ENCODE results near the gene TREH. TPM values are rescaled to one million over a fixed set of nuclear protein-coding genes. Genes with fewer than 3 reads are reported as not detected.

Gene TREH
- total and polyA plus RNA-seq, 2 experiments from 2014 or later = 0.06 TPM; not detected in 1

DNA sequence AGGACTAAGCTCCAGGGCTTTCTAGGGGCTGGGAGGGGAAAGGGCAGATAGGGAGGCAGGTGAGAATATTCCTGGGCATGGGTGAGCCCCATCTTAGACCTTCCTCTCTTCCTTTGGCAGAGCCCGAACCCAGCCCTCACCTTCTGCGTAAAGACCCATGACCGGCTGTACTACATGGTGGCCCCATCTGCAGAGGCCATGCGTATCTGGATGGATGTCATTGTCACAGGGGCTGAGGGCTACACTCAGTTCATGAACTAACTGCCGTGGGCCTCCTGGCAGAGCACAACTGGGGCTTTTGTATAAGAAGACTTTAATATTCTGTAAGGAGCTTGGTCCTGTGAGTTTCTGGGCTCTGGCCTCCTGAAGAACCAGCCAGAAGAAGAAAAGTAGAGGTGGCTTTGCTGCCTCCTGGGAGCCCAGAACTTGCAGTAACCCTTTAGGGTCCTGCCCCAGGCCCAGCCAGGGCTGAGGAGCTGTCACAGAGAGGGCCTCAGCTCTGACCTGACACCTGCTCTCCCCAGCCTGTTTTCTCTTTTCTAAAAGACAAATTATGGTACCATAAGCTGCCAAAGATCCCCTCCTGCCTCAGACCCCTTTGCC is 22.8 kb downstream of the TREH start:
- Histone ChIP-seq H3K36me3 (ENCODE audit: low read depth) (peaks cover 51% of the 10 kb centered on the region), H3K9me3 (ENCODE audit: low read depth) (no peaks in the 10 kb centered on the region), H2AFZ (no peak overlapping the region), H4K20me1 (ENCODE audit: insufficient read depth) (no peaks in the 10 kb centered on the region), H3K9ac (no peak overlapping the region), H3K27me3 (replicated peaks; ENCODE audit: insufficient read depth) (no peaks in the 10 kb centered on the region), H3K27ac (no peak overlapping the region), H3F3A (ENCODE audit: insufficient read depth) (peaks cover 57% of the 10 kb centered on the region; the same call in 1 of the 2 replicates), H3K79me2 (ENCODE audit: insufficient read depth) (no peaks in the 10 kb centered on the region), H3K9me2 (ENCODE audit: insufficient read depth) (no peaks in the 10 kb centered on the region), H3K4me3 (no peak overlapping the region), H3K4me2 (ENCODE audit: unreplicated experiment) (no peak overlapping the region), H3K4me1 (ENCODE audit: insufficient read depth) (no peaks in the 10 kb centered on the region)
- no peak for DNase-seq
- TF ChIP-seq EZH2 (IDR thresholded peaks at IDR 0.05; ENCODE audit: insufficient read depth, poor library complexity, severe bottlenecking) (no peak), EZH2phosphoT487 (IDR thresholded peaks at IDR 0.05; ENCODE audit: insufficient read depth, low read depth) (no peak)
- WGBS, 2 experiments (ENCODE audit: low coverage in 1 of 2, low lambda C conversion rate in 2 of 2, missing lambda C conversion rate in 2 of 2) = 90% methylated on average over 5 of the region's 5 CpGs
- in situ Hi-C loops (cut with MboI) = no loop called here

DNA sequence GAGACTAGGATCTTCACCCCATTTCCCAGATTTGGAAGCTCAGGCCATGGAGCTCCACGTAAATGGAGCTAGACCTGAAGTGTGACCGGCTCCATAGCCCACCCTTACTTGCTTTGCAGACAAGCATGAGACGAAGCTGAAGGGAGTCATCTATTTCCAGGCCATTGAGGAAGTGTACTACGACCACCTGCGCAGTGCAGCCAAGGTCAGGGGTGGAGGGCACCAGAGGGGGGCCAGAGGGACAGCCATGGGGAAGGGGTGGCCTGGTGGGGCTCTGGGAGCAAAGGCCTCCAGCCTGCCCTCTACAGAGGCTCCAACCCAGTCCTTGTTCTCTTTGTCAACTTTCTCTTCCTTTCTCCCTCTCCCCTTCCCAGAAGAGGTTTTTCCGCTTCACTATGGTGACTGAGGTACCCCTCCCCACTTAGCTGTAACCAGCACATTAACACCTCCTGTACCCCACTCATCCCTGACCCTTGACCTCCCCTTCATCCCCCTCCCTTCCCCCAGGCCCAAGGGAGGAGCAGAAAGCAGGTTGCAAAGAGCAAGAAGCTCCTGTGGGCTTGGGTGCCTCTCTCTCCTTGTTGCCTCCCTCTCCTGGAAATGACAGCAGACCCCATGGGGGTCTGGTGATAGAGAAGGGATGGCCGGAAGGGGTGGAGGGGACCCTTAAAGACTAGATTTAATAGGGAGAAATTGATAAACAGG is 23.8 kb downstream of the TREH start:
- Histone ChIP-seq H3K4me3 (no peak overlapping the region), H3K36me3 (ENCODE audit: low read depth) (peaks cover 61% of the 10 kb centered on the region), H4K20me1 (ENCODE audit: insufficient read depth) (no peaks in the 10 kb centered on the region), H3K9me2 (ENCODE audit: insufficient read depth) (no peaks in the 10 kb centered on the region), H3K27me3 (replicated peaks; ENCODE audit: insufficient read depth) (no peaks in the 10 kb centered on the region), H3F3A (ENCODE audit: insufficient read depth) (peaks cover 59% of the 10 kb centered on the region; the same call in 1 of the 2 replicates), H2AFZ (no peak overlapping the region), H3K27ac (no peak overlapping the region), H3K9ac (no peak overlapping the region), H3K4me2 (ENCODE audit: unreplicated experiment) (no peak overlapping the region), H3K79me2 (ENCODE audit: insufficient read depth) (no peaks in the 10 kb centered on the region), H3K9me3 (ENCODE audit: low read depth) (no peaks in the 10 kb centered on the region), H3K4me1 (ENCODE audit: insufficient read depth) (no peaks in the 10 kb centered on the region)
- in situ Hi-C loops (cut with MboI) = no loop called here
- TF ChIP-seq EZH2phosphoT487 (IDR thresholded peaks at IDR 0.05; ENCODE audit: insufficient read depth, low read depth) = no peak
- no peak for TF ChIP-seq EZH2 (IDR thresholded peaks at IDR 0.05; ENCODE audit: insufficient read depth, poor library complexity, severe bottlenecking)
- DNase-seq = no peak
- WGBS, 2 experiments (ENCODE audit: low coverage in 1 of 2, low lambda C conversion rate in 2 of 2, missing lambda C conversion rate in 2 of 2) = 85 to 86% methylated on average over 7 of the region's 7 CpGs

DNA sequence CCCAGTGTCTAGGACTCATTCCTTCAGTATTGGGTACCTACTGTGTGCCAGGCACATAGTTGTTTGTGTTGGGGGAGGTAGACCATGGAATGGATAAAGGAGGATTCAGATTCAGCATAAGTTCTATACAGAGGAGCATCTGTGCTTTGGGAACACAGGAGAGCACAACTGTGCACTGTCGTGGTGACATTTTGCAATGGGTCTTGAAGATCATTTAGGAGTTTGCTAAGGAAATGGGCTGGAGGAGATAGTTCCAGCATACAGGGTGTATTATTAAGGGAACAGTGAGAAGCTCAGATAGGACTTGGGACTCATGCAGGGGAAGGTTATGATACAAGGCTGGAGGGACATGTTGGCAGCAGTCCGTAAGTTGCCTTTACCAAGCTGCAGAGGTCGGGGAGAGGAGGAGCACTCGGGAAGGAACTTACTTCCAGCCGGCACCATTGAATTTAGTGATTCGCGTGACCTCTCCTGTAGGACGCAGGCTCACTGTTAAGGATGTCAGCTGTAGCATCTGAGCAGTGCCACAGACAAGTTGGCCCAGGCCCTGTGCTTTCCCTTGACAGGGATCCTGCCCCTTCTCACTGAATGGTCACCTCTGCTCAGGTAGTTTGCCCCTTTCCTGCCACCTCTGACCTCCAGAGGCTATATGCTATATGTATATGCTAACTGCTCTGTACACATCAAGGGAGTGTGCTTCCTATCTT is 25.6 kb downstream of the TREH start:
- no peaks in the 10 kb centered on the region for H3K27me3 ChIP-seq (replicated peaks; ENCODE audit: insufficient read depth)
- H3K36me3 ChIP-seq (ENCODE audit: low read depth) = peaks cover 78% of the 10 kb centered on the region
- TF ChIP-seq EZH2phosphoT487 (IDR thresholded peaks at IDR 0.05; ENCODE audit: insufficient read depth, low read depth) (no peak), EZH2 (IDR thresholded peaks at IDR 0.05; ENCODE audit: insufficient read depth, poor library complexity, severe bottlenecking) (no peak)
- no peak overlapping the region for H3K4me3 ChIP-seq
- H4K20me1 ChIP-seq (ENCODE audit: insufficient read depth) = no peaks in the 10 kb centered on the region
- H3K9ac ChIP-seq = no peak overlapping the region
- in situ Hi-C loops (cut with MboI) = no loop called here
- H3K4me2 ChIP-seq (ENCODE audit: unreplicated experiment) = no peak overlapping the region
- no peak overlapping the region for H2AFZ ChIP-seq
- H3F3A ChIP-seq (ENCODE audit: insufficient read depth) = peaks cover 68% of the 10 kb centered on the region
- H3K9me3 ChIP-seq (ENCODE audit: low read depth) = no peaks in the 10 kb centered on the region
- H3K9me2 ChIP-seq (ENCODE audit: insufficient read depth) = no peaks in the 10 kb centered on the region
- no peak for DNase-seq
- no peaks in the 10 kb centered on the region for H3K4me1 ChIP-seq (ENCODE audit: insufficient read depth)
- 75 to 77% methylated on average over 8 of the region's 8 CpGs for WGBS, 2 experiments (ENCODE audit: low coverage in 1 of 2, low lambda C conversion rate in 2 of 2, missing lambda C conversion rate in 2 of 2)
- peaks cover 8% of the 10 kb centered on the region; the same call in 1 of the 2 replicates for H3K79me2 ChIP-seq (ENCODE audit: insufficient read depth)
- H3K27ac ChIP-seq = no peak overlapping the region

DNA sequence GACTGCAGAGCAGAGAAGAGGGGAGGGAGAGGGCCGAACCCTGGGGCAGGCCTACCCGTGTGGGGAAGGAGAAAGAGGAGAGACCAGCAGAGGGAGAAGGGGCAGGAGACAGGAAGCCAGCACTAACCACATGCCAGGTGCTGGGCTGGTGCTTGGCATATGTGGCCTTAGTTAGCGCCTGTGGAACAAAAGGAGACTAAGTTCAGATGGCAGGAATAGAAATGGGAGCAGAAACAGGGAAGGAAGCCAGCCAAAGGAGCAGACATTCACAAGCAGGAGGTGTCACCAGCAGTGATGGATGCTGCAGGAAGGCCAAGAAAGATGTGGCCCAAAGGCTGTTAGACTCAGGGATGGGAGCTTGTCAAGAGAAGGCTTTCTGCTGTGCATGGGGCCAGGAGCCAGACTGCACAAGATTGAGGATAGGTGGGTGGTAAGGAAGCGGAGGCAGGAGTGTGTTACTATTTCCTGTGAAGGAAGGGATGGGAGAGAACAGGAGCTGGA is 26.7 kb downstream of the TREH start:
- Histone ChIP-seq H2AFZ (no peak overlapping the region), H3K4me2 (ENCODE audit: unreplicated experiment) (no peak overlapping the region), H3K9me2 (ENCODE audit: insufficient read depth) (no peaks in the 10 kb centered on the region), H3K36me3 (ENCODE audit: low read depth) (peaks cover 83% of the 10 kb centered on the region), H3K9ac (no peak overlapping the region), H3K27ac (no peak overlapping the region), H3K4me3 (no peak overlapping the region), H3K79me2 (ENCODE audit: insufficient read depth) (peaks cover 13% of the 10 kb centered on the region; the same call in 1 of the 2 replicates), H3K27me3 (replicated peaks; ENCODE audit: insufficient read depth) (no peaks in the 10 kb centered on the region), H3K9me3 (ENCODE audit: low read depth) (no peaks in the 10 kb centered on the region), H3K4me1 (ENCODE audit: insufficient read depth) (no peaks in the 10 kb centered on the region), H4K20me1 (ENCODE audit: insufficient read depth) (no peaks in the 10 kb centered on the region), H3F3A (ENCODE audit: insufficient read depth) (peaks cover 63% of the 10 kb centered on the region)
- DNase-seq = no peak
- in situ Hi-C loops (cut with MboI) = no loop called here
- WGBS, 2 experiments (ENCODE audit: low coverage in 1 of 2, low lambda C conversion rate in 2 of 2, missing lambda C conversion rate in 2 of 2) = 68 to 75% methylated on average over 4 of the region's 4 CpGs
- TF ChIP-seq EZH2 (IDR thresholded peaks at IDR 0.05; ENCODE audit: insufficient read depth, poor library complexity, severe bottlenecking) (no peak), EZH2phosphoT487 (IDR thresholded peaks at IDR 0.05; ENCODE audit: insufficient read depth, low read depth) (no peak)

Data from GM23248 (cell line).